SH-SY5Y (cell line): Measurements from ENCODE around the gene CYP4B1.

Experiments
- GATA2 ChIP-seq: IDR thresholded peaks from 2 replicates; pipeline ENCODE4 v1.6.1; 2011; ENCODE audit warnings: mild to moderate bottlenecking, low read depth, low read length
- GATA3 ChIP-seq: IDR thresholded peaks from 2 replicates; pipeline ENCODE4 v1.6.1; 2011; ENCODE audit warnings: low read depth, mild to moderate bottlenecking, low read length, moderate library complexity

CYP4B1 gene

GRCh38 chr1:46830665-46831322 lies 31.9 kb downstream of the CYP4B1 start:
- no peak for TF ChIP-seq GATA3
- no peak for TF ChIP-seq GATA2

- TF ChIP-seq GATA2 (no peak), GATA3 (no peak)
These were observed 63.5 kb downstream of the CYP4B1 start for GRCh38 chr1:46862348-46862747.
